NCI-H2029 (cell line): ENCODE results near the gene PNPLA7.
A peak's percentile ranks its signal among the peaks of the same experiment; 100 is the strongest.
"Not testable (repeated sequence)": the region's sequence is repeated elsewhere in the genome, so short reads cannot be mapped to it uniquely, and the experiment has no call there.

Experiments
- DNase-seq: peaks from one replicate; lab custom pipeline; 2025; lab: John Stamatoyannopoulos, UW

The PNPLA7 gene

DNA sequence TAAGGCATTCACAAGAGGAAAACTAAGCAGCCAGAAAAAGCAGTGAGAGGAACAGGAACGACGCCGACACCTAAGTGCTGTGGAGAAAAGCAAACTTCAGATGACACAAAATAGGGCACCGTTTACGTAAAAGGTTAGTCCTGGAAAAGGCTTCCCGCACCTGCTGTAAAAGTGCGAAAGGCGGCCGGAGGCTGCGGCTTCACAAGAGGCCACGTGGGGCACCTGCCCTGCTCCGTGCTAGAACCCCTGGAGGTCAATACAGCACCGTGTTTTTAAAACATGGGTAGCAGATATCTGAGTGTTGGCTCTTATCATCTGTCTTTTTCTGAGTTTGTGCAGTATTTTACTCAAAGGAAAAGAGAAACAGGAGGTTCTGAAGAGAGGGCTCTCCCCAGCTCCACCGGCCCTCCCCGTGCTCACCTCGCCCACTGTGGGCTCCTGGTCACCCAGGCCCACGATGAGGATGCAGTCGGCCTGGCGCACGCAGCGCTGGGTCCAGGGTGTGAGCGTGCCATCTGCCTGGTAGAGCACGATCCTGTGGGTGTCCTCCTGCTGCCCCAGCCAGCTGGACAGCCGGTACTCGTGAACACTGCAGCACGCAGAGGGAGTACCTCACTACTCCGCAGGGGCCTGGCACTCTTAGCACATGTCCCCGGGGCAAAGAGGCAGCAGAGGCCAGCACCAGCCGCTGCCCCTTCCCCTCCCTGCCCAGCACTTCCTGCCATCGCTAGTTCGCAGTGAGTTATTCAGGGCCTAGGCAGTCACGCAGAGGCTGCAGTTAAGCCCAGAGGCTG, 70.1 kb downstream of the PNPLA7 start:
- DNase-seq = no peak

DNA sequence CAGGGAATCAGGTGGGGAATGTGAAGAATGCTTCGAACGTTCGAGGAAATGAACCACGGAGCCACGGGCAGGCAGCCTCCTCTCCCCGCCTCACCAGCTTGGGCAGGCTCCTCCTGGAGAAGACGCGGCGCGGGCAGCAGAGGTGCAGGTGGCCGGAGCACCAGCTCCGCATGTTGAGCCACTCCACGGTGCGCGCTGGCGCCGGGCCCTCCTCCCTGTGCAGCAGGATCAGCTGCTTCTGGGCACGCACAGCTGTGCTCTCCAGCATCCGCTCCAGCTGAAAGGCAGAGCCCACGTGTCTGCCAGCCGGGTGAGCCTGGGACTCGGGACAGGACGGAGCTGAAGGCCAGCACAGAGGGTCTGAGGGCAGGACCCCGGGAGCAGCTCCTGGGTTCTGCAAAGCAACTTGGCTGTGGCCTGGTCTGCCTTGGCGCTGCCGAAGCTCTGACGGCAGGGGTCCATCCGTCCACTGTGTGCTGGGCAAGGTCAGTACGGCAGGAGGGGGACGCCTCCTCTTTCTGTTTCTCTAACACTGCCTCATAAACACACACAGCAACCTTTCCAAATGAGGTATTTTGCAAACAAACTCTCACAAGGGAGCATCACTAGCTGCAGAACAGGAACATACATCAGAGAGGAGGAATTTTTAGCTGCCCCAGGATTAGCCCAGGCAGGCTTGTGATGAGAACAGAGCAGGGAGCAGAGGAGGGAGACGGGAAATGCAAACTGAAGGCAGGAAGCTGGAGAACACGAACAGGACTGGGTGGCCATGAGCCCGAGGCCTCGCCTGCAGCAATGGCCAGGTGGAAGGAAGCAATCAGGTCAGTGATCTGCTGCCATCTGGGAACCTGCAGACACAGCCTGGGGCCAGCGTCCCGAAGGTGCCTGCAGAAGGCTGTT, 71.0 kb downstream of the PNPLA7 start:
- peak; percentile 61 for DNase-seq

DNA sequence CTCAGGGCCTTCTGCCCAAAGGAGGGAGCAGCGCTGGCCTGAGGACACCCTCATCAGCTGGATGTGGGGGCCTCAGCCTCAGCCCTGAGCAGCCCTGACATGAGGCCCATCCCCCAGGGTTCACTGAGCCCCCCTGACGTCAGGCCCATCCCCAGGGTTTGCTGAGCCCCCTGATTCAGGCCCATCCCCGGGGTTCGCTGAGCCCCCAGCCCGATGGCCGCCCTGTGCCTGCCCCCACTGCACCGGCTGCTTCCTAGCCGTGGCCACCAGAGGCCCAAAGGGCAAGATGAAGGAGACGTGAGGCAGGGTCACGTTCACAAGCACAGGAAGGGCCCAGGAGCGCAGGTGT, 71.6 kb downstream of the PNPLA7 start:
- DNase-seq = no peak

- DNase-seq = no peak
Observed at GRCh38 chr9:137477778-137478612, 72.2 kb downstream of the PNPLA7 start.

GRCh38 chr9:137476856-137477255, 73.3 kb downstream of the PNPLA7 start:
- DNase-seq = no peak

- DNase-seq = no peak
Observed at GRCh38 chr9:137475666-137476065, 74.5 kb downstream of the PNPLA7 start.

DNA sequence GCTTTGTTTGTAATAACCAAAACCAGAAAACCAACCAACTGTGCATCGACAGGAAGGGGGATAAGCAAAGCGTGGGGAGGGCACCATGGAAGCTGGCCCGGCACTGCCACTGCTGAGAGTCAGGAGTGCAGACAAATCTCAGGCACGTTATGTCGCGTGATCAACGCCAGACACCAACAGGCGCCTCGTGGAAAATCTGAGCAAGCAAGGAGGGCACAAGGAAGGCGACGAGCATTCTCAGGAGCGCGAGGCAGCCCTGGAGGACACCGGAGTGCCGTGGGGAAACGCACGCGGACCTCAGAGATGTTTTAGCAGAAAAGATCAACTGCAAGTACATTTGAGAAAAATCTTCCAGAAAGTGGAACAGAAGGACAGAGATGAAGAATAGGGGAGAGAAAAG, 75.9 kb downstream of the PNPLA7 start:
- DNase-seq = no peak

GRCh38 chr9:137470785-137471184, 79.4 kb downstream of the PNPLA7 start:
- DNase-seq = no peak

GRCh38 chr9:137467896-137468295, 82.3 kb downstream of the PNPLA7 start:
- DNase-seq = no peak

DNA sequence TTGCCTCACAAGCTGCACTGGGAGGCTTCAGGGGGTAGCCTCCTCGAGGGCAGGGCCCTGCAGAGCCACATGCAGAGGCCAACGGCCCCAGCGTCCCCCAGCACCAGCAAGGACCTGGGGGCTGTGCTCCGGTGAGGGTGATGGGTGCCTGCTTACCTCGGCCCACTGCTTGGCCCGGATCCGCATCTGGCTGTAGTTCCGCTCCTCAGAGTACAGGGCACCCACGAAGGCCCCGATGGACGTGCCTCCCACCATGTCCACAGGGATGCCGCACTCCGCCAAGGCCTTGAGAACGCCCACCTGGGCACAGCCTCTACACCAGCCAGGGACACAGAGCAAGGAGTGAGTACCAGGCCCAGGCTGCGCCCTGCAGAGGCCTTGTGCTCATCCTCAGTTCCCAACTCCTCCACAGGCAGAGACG, 83.0 kb downstream of the PNPLA7 start:
- no peak for DNase-seq

- not testable (repeated sequence) for DNase-seq
Observed at GRCh38 chr9:137466389-137467085, 83.7 kb downstream of the PNPLA7 start.

- no peak for DNase-seq
Observed at GRCh38 chr9:137465720-137466388, 84.3 kb downstream of the PNPLA7 start.

GRCh38 chr9:137465000-137465719, 85.0 kb downstream of the PNPLA7 start:
- no peak for DNase-seq

DNA sequence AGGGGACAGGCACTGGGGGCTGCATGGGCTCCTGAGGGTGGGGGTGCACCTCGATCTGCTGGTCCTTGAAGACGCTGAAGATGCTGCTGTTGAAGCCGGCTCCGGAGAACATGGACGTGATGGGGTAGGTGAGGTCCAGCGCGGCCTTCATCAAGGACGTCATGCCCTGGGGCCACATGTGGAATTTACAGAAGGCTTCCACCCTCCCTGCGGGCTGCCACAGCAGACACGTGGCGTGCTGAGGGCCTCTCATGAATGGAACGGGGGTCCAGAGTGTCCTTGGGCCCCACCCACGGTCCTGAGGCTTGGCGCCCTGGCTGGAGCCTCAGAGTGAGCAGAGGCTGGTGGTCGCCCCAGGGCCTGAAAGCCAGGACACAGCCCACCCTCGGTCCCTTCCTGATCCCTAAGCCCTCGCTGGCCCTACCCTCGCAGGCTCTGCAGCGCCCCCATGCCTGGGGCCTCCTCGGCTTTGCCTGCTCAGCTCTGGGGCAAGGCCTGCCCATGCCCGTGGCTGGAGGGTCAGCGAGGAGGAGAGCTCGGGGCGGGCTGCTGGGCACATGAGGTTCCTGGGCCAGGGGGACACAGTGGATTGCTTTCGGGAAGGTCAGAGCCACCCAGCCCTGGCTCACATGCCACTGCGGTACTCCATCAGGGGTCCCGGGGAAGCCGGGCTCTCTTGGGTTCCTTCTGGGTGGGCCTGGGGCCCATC, 85.8 kb downstream of the PNPLA7 start:
- DNase-seq = no peak

GRCh38 chr9:137463931-137464290, 86.3 kb downstream of the PNPLA7 start:
- DNase-seq = no peak

GRCh38 chr9:137462986-137463930, 86.9 kb downstream of the PNPLA7 start:
- DNase-seq = no peak

DNA sequence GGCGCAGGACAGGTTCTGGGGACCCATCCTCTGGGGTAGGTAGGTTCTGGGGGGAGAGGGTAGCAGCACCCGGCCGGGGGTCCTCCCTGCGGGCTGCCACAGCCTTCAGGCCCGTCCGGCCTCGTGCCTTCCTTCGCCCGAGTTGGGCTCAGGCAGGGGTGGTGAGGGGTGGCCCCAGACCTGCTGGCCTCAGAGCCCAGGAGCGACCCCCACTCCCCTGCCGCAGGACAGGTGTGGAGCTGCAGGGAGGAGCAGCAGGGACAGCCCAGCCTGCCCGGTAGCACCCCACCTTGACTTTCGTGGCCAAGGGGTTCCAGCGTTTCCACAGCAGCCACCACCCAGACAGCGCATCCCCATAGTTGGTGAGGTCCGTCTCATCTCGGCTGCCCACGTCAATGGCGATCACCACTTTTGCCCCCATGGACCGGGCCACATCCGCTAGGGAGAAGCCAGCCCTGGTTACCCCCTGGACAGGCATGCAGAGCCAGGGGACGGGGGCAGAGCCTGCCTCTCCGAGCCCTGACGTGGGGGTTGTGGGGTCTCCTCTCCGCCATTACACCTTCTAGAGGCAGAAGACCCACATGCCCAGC, 87.7 kb downstream of the PNPLA7 start:
- no peak for DNase-seq

DNA sequence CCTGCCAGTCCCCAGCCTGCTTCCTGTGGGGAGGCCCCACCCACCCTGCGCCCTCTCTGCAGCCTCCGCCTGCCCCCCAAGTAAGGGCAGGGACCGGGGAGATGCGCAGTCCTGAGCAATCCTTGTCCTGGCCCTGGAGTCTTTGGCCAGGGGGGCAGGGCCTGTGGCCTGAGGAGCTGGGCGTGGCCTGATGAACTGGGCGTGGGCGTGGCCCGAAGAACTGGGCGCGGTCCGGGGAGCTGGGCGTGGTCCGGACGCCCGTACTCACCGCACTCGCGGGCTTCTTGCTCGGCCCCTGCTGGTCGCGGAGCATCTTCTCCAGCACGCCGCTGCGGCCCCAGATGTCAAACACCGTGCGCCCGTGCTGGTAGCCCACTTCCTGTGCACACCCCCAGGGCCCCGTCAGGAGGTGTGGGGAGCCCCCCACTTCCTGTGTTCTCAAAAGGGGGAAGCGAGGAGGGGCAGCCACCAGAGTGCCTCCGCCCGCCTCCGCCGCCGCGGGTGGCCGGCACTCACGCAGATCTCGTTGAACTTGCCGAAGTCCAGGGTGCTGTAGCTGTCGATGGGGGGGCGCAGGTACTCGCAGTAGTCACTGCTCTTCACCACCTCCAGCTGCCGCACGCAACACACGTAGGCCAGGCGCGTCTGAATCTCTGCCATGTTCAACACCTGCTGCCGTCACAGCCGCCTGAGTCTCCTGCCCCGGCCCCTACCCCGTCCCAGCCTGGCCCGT, 88.4 kb downstream of the PNPLA7 start:
- no peak for DNase-seq
